ENCODE results near the gene PNPLA8.
"Not testable (repeated sequence)": the region's sequence is repeated elsewhere in the genome, so short reads cannot be mapped to it uniquely, and the experiment has no call there.

PNPLA8 gene

GRCh38 chr7:108533712-108534111, 7.8 kb upstream of the PNPLA8 start:
- no peak for DNase-seq (ENCODE audit: low read depth, low spot score)

GRCh38 chr7:108529341-108529740, 3.4 kb upstream of the PNPLA8 start:
- no peak for DNase-seq (ENCODE audit: low read depth, low spot score)

GRCh38 chr7:108528183-108528712, 2.3 kb upstream of the PNPLA8 start:
- DNase-seq (ENCODE audit: low read depth, low spot score), result no peak

GRCh38 chr7:108526768-108527017, 758 bp upstream of the PNPLA8 start:
- no peak for DNase-seq (ENCODE audit: low read depth, low spot score)

- DNase-seq (ENCODE audit: low read depth, low spot score), result no peak
Observed at GRCh38 chr7:108525327-108525984, 479 bp downstream of the PNPLA8 start.

GRCh38 chr7:108522780-108523179, 3.2 kb downstream of the PNPLA8 start:
- DNase-seq (ENCODE audit: low read depth, low spot score), result no peak

- no peak for DNase-seq (ENCODE audit: low read depth, low spot score)
Observed at GRCh38 chr7:108517951-108518350, 8.0 kb downstream of the PNPLA8 start.

- DNase-seq (ENCODE audit: low read depth, low spot score), result no peak
Observed at GRCh38 chr7:108515630-108516029, 10.3 kb downstream of the PNPLA8 start.

GRCh38 chr7:108515013-108515412, 10.9 kb downstream of the PNPLA8 start:
- no peak for DNase-seq (ENCODE audit: low read depth, low spot score)

GRCh38 chr7:108511939-108512338, 14.0 kb downstream of the PNPLA8 start:
- DNase-seq (ENCODE audit: low read depth, low spot score), result no peak

- DNase-seq (ENCODE audit: low read depth, low spot score), result not testable (repeated sequence)
Observed at GRCh38 chr7:108504576-108504975, 21.4 kb downstream of the PNPLA8 start.

GRCh38 chr7:108503112-108504026, 22.6 kb downstream of the PNPLA8 start:
- DNase-seq (ENCODE audit: low read depth, low spot score), result no peak

GRCh38 chr7:108499566-108499965, 26.4 kb downstream of the PNPLA8 start:
- no peak for DNase-seq (ENCODE audit: low read depth, low spot score)

- no peak for DNase-seq (ENCODE audit: low read depth, low spot score)
Observed at GRCh38 chr7:108498481-108498880, 27.5 kb downstream of the PNPLA8 start.

GRCh38 chr7:108497082-108497725, 28.7 kb downstream of the PNPLA8 start:
- peak; percentile 24 for DNase-seq (ENCODE audit: low read depth, low spot score)

- DNase-seq (ENCODE audit: low read depth, low spot score), result no peak
Observed at GRCh38 chr7:108492742-108493141, 33.2 kb downstream of the PNPLA8 start.

- no peak for DNase-seq (ENCODE audit: low read depth, low spot score)
Observed at GRCh38 chr7:108488768-108489538, 37.0 kb downstream of the PNPLA8 start.

- no peak for DNase-seq (ENCODE audit: low read depth, low spot score)
Observed at GRCh38 chr7:108487646-108488045, 38.3 kb downstream of the PNPLA8 start.

- DNase-seq (ENCODE audit: low read depth, low spot score), result no peak
Observed at GRCh38 chr7:108486291-108486966, 39.5 kb downstream of the PNPLA8 start.

GRCh38 chr7:108484137-108484536, 41.8 kb downstream of the PNPLA8 start:
- no peak for DNase-seq (ENCODE audit: low read depth, low spot score)

GRCh38 chr7:108480311-108480710, 45.6 kb downstream of the PNPLA8 start:
- DNase-seq (ENCODE audit: low read depth, low spot score), result no peak
